Measurements from ENCODE around the gene FMO3. TPM values are rescaled to one million over a fixed set of nuclear protein-coding genes. Genes with fewer than 3 reads are reported as not detected.

Gene FMO3
- total RNA-seq, result not detected in 2 replicates

GRCh38 chr1:171090604-171091003, at the start of gene FMO3:
Gene FMO3 (plus strand): TSS chr1:171090905. CDS start chr1:171092659, 1,754 bp downstream.
- DNase-seq (ENCODE audit: low read depth in 2 of 2), result no peak

- no peak for DNase-seq (ENCODE audit: low read depth in 2 of 2)
Measured at GRCh38 chr1:171048014-171048413, 42.7 kb upstream of the FMO3 start.

DNA sequence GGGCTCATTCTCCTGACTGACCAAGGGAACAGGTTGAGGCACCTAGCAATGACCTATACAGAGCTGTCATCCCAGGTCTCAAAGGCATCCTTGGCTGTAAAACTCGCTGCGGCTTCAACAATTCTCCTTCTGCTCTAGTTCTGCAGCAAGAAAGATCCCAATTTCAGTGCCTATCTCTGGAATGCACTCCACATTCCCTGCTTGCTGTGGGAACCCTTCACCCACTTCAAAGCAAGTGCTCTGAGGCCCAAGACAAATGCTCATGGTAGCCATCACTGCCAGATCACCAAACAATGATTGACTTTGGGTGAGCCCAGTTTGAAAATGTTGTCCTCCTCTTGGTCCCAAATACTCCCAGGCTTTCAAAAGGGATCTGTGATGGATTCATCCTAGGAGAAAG, 37.7 kb upstream of the FMO3 start:
- DNase-seq (ENCODE audit: low read depth in 2 of 2), result no peak

DNA sequence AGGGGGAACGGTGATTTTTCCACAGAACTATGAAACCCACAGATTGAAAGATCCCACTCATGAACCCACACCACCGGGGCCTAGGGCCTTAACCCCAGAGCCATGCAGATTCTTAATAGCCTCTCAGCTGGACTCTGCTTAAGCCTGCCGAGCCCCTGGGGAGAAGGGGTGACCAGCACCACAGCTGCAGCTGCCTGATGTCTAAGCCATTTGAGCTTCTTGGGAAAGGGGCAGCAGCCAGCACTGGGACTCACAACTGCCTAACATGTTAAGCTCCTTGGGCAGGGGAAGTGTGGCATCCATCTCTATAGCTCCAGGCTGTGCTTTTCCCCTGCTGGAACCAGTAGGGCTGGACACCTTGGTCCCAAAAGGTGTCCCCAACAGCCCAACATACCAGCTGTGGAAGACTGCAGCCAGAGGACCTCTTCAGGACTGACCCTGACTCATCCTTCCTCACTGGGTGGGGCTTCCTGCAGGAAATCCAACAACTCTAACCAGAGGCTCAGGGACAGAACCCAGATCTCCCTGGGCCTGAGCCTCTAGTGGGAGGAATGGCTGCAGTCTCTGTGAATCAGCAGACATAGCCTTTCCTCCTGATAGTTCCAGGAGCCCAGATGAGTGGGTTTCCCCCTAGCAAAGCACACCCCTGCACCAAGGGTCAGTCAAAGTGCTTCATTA, 34.6 kb upstream of the FMO3 start:
- peak in 1 of 2 donors; percentile 4 for DNase-seq (ENCODE audit: low read depth in 2 of 2)

GRCh38 chr1:171061425-171062143, 29.1 kb upstream of the FMO3 start:
- no peak for DNase-seq (ENCODE audit: low read depth in 2 of 2)

GRCh38 chr1:171062902-171063301, 27.8 kb upstream of the FMO3 start:
- no peak for DNase-seq (ENCODE audit: low read depth in 2 of 2)

GRCh38 chr1:171075041-171075440, 15.7 kb upstream of the FMO3 start:
- no peak for DNase-seq (ENCODE audit: low read depth in 2 of 2)

DNA sequence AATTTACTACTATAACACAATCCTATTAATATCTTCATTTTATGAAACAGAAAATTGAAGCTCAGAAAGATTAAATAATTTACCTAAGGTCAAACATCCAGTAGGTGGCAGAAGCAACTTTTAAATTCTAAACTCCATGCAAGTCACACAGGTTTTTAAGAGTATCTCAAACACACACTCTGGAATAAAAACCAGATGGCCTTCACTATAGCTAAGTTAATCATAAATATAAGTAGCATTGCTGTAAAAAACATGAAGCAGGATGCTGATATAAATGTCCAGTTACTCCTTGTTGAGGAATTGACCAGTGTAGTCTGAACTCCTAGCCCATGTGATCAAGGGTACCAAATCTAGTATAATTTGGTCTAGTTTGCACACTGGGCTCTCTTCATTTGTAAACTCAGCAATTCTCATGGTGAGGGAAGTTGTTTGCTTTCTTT, 9.4 kb upstream of the FMO3 start:
- DNase-seq (ENCODE audit: low read depth in 2 of 2), result peak; percentile 11 to 73

GRCh38 chr1:171081763-171082201, 8.9 kb upstream of the FMO3 start:
- no peak for DNase-seq (ENCODE audit: low read depth in 2 of 2)

DNA sequence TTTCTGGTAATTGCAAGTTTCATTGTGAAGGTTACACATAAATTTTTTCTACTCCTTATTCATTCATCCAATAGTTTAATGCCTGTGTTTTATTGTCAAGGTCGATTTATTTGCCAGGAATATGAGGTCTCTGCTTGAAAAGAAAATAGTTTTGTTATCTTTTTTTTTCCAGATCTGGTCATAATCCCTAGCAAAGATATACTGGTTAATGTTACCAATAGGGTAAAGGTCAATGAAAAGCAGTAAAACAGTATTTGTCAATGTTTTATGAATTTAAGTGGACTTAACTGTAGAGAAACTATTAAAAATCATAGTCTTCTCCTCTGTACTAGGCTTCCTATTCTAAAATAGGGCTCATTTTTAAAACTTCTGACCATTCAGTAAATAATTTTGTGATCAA, 8.1 kb upstream of the FMO3 start:
- no peak for DNase-seq (ENCODE audit: low read depth in 2 of 2)

DNA sequence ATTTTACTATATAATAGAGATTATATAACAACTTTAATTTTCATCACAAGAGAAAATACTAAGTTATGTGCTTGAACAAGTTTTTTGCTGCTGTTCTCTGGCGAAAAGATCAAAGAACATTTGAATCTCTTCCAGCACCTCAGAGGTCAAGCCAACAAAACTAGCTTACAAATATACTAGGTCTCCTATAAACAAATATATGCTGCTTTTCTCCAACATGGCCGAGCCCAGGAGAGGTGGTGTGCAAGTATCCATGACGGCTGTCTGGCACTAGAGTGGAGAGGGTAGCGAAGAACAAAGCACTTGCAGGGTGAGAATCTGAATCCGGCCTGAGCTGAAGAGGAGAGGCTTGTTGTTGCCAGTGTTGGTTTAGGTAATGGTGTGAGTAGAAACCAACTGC, 7.5 kb upstream of the FMO3 start:
- no peak for DNase-seq (ENCODE audit: low read depth in 2 of 2)

- no peak for DNase-seq (ENCODE audit: low read depth in 2 of 2)
Measured at GRCh38 chr1:171084091-171084490, 6.6 kb upstream of the FMO3 start.

DNA sequence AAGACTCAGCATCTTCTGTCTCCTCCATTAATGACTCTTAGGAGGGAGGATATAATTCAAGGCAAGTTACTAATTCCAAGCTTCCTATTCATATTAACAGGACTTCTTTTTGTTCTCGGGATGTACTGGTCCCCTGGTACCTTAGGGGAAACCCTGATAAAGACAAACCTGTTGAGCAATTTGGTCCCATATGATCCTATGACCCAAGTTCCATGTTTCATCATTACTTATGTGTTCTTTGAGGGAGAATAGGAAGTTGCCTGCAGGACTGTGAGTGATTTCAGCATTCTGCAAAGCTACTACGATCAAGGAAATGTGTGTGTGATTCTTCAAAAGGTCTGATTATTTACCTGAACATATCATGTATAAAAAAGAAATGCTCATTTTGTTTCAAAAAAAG, 5.8 kb upstream of the FMO3 start:
- no peak for DNase-seq (ENCODE audit: low read depth in 2 of 2)

GRCh38 chr1:171087896-171088295, 2.8 kb upstream of the FMO3 start:
- DNase-seq (ENCODE audit: low read depth in 2 of 2), result no peak

DNA sequence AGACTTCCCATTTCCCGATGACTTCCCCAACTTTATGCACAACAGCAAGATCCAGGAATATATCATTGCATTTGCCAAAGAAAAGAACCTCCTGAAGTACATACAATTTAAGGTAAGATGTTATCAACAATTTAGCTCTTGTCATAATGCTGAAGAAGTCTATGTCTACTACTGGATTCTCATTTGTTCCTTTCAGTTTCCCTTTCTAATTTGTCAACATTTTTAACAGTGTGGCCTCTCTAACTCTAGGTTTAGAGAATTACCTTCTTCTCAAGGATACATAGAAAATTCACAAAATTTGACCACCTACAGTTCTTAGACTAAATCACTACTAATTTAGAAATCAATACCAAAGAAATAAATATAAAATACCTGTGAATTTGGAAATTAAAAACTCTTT, 13.2 kb downstream of the FMO3 start:
- DNase-seq (ENCODE audit: low read depth in 2 of 2), result no peak

DNA sequence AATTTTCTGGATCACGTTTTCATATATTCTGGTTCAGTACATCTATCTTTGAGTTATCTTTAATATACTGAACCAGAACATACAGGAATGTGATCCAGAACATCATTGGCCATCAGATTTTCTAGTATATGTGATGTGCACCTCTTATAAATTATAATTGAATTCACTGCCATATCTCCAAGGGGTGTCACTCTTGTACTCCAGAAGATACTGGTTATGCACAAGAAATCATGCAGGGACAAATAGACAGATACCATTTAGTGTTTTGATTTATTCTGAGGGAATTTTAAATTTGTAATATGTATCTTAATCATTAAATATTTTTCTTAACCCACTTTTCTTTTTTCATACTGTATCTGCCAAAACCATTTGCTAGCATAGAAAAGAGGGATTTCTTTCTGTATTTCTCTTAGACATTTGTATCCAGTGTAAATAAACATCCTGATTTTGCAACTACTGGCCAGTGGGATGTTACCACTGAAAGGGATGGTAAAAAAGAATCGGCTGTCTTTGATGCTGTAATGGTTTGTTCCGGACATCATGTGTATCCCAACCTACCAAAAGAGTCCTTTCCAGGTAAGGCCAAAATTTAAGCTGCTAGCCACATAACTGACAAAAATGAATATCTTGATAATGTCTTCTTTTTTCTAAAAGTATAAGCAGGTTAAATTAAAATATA, 16.7 kb downstream of the FMO3 start:
- peak in 1 of 2 donors; percentile 45 for DNase-seq (ENCODE audit: low read depth in 2 of 2)

GRCh38 chr1:171107969-171108368, 17.3 kb downstream of the FMO3 start:
- DNase-seq (ENCODE audit: low read depth in 2 of 2), result no peak

DNA sequence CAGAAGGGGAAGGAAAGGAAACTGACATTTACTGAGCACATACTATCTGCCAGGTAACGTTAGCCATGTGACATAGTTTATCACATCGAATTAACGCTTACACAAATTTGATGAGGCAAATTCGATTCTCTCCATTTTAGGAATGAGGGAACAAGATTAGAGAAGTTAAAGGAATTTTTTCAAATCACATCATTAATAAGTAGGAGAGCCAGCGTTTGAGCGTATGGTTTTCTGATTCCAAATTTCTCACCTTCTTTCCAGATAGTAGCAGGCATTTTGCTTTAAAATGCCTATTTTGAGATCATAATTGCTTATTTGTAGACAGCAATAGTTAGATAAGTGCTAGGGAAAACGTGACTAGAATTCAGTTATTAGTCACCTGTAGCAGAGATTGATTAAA, 19.3 kb downstream of the FMO3 start:
- no peak for DNase-seq (ENCODE audit: low read depth in 2 of 2)

- no peak for DNase-seq (ENCODE audit: low read depth in 2 of 2)
Measured at GRCh38 chr1:171110621-171111326, 20.1 kb downstream of the FMO3 start.

GRCh38 chr1:171112119-171112518, 21.4 kb downstream of the FMO3 start:
- no peak for DNase-seq (ENCODE audit: low read depth in 2 of 2)

DNA sequence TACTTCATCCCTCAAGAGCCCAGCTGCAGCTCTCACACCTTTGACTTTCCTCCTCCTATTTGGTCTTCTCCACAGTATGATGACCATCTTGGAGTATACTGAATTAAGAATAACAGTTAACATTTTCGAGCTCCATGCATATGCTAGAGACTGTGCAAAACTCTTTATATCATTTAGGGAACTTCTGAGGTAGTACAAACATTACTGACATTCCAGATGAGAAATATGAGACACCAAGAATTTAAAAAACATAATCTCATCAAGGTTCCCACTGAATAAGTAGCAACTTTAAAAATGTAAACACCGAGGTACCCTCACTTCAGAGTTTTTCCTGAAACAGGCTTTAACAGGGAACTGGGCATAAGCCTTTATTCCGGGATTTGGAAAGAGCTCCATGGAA, 22.7 kb downstream of the FMO3 start:
- DNase-seq (ENCODE audit: low read depth in 2 of 2), result no peak
